HG03045 (cell line): ENCODE measurements around the gene AUP1.
A peak's percentile ranks its signal among the peaks of the same experiment; 100 is the strongest.
"Not testable (repeated sequence)": the region's sequence is repeated elsewhere in the genome, so short reads cannot be mapped to it uniquely, and the experiment has no call there.

Experiments
- ATAC-seq: cut with Tn5 transposase; IDR thresholded peaks from one replicate; pipeline ENCODE4 v1.9.1; 2021; ENCODE audit warnings: mild to moderate bottlenecking, moderate library complexity; ENCODE audit not compliant: unreplicated experiment

AUP1 gene

DNA sequence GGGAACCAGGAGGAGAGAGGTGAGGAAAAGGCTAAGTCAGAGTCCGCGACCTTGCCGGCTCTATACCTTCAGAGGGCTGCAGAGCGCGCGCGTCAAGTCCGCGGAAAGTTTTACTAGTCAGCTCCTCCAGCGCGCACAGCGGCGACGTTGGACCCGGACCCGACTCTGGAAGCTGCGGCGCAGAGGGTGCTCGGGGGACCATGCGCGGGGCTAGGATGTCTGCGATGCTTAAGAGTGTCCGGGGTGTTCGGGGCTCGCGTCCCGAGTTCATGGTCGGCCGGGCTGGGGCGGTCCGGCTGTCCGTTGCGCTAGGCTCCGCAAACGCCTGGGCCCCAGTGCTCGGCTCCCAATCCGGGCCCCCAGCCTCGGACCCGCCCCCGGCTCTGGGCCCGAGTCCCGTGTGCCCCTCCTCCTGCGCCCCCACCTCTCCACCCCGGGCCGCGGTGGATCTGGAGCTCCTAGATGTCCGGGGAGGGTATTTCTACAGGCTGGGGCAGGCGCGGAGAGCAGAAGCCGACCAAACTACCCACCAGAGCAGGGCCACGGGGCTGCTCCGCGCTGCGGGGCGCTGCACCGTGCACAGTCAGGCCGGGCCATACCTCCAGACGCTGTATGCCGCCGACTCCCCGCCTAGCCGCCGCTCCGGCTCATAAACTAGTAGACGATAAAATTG, 30.1 kb downstream of the AUP1 start, which contains the start of gene LBX2:
LBX2 (minus strand) TSS at position 337 of the 673 bp plus-strand sequence; CDS start at position 271, 66 bp downstream.
- no peak for ATAC-seq

DNA sequence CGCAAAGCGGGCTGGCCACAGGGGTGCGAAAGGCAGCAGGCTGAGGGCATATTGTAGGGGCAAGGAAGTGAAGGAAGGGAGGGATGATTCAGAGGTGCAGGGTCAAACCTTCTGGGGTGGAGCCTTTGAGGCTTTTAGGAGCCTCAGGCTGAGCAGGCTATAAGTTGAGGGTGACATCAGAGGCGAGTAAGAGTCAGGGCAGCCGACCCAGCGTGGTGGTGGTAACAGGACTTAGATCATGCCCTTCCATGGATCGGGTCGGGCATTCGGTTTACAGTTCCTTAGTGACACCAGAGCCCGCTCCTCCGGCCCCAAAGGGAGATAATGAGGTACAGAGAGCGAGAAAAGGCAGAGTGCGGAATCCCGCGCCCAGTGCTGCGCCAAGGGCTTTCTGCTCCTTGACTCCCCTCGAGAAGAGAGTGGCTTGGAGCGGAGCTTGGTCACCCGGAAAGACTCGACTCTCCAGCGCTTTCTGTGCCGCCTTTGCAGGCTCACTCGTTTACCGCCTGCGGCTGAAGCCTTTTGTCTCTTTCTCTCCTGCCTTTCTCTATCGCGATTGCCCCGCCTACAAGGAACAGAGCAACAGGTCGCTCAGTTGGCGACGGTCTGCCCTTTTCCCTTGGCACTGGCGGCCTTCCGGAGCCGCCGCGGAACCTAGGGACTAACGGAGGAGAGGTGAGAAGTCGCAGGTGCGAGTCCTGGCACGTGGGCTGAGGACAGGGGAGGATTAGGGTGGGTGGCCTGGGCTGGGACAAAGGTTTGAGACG, 30.8 kb downstream of the AUP1 start:
- ATAC-seq, result no peak

DNA sequence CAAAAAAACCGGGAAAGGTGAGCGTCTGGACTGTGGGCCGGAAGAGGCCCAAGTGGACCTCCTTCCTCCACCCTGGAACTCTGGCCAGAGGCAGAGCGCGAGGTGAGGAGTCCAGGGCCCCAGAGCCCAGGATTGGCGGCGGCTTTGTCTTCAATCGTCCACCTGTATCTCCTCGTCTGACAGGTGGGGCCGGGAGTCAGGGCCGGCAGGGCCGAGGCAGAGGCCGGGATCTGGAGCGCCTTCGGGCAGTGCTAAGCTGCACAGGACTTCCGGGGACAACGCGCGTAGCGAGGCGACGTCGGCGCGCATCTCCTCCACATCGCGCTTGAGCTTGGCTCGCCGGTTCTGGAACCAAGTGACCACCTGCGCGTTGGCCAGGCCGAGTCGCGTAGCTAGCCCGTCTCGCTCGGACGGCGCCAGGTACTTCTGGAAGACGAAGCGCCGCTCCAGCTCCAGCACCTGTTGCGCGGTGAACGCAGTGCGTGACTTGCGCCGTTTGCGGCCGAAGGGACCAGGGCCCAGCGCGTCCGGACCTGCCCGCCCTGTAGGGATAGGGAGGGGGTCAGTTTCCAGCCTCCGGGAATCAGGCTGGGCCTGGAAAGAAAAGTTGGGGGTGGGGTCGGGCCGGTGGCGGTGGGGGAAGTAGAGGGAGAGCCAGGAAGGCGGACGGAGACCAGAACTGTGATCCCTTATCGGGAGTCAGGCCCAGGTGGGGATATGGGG, 31.6 kb downstream of the AUP1 start:
- ATAC-seq, result no peak

DNA sequence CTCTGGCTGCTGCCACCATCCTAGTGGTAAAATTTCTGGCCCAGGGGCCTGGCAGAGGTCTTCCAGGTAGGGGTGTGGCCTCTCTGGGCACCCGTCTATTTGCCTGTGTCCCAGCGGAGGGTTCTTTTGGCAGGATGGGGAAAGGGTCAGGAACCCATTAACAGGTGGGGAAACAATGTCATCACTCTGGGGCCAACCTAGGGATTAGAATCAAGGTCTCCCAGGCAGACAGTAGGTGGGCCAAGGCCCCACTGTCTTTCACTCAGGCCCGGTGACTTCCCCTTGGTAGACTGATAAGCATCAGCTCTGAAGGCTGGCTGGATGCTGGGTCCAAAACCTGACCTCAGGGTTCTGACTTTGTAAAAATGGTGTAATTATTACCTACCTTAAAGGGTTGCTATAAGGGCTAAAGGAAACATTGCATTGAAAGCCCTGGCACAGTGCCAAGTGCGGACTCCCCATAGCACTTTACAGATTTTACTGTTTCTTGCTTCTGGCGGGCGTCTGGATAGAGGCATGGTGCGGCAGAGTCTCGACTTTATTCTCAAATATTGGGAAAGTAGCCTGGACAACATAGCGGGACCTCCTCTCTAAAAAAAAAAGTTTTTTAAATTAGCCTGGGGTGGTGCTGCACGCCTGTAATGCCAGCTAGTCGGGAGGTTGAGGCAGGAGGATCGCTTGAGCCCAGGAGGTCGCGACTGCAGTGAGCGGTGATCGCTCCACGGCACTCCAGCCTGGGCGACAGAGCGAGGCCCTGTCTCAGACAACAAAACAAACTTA, 32.3 kb downstream of the AUP1 start:
- ATAC-seq, result no peak

DNA sequence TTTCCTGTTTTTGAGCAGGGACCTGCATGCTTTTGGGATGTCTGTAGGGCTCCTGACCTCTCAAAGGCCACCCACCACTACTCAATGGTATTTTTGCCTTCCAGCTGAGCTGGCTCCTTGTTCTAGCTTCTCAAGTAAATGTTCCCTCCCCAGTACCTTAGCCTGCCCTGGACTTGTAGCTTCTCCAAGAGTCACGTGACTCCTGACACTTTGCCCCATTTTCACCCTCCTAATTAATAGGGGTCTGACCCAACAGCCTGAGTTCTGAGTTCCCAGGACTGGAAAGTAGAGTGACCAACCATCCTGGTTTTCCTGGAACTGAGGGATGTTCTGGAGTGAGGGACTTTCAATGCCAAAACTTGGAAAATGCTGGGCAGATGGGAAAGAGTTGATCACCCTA, 34.1 kb downstream of the AUP1 start:
- no peak for ATAC-seq

DNA sequence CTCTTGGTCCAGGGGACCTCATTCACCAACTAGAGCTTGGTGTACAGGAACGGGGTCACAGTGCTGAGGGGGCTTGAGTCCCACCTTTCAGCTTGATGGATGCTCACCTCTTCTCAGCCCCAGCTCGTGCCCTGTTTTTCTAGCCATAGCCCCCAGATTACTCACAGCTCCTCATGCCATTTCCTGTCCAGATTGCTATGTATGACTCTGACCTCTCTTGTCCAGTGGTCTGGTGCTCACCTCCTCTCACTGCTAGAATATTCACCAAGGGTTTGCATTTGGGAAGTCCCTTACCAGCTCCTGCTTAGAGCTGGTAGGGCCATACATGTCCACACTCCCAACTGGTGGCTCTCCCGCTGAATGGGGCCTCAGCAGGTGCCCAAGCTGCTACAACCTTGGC, 36.0 kb downstream of the AUP1 start:
- no peak for ATAC-seq

DNA sequence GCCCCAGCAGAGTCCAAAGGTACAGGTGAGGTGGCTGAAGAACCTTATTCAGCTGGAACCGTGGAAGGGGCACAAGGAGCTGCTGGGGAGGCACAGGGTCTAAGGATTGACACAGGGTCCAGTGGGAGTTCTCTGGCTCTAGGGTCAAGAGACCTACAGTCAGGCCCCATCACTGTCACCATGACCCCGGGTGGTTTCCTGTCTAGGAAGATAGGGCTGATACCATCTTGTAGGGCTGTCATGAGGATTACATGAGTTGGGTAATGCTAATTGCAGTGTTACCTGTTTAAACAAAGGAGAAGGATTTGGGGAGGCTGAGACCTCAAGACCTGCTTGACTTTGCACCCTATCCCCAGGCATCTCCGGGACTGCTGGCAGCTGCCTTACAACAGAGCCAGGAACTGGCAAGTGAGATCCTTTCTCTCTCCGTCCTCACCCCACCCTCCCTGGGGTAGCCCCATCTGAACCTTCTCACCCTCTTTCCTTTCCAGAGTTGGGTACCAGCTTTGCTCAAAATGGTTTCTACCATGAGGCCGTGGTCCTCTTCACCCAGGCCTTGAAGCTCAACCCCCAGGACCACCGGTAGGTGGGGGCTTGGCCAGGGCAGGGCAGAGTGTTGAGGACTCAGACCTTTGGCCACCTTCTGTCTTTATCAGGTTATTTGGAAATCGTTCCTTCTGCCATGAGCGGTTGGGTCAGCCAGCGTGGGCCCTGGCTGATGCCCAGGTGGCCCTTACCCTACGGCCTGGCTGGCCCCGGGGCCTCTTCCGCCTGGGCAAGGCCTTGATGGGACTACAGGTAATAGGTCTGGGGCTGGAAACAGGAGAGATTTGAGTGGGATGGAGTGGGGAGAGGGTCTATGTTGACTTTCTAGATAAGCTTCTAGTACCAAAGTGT, 37.6 kb downstream of the AUP1 start:
- ATAC-seq, result no peak

DNA sequence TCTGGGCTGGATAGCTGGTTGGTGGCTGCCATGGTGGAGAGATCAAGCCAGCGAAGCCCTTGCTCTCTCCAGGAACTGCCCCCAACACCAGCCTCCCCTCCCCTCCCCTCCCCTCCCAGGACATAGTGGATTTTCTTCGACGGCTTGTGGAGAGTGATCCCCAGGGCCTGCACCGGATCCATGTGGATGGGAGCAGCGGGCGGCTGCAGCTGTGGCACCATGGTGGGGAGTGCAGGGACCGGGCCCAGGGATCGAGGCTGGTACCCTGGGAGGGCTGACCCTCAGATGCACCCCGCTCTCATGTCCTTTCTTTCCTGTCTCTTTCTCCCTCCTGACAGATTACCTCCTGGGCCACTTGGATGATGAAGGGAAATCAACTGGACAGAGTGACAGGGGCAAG, 39.6 kb downstream of the AUP1 start:
- ATAC-seq, result no peak

DNA sequence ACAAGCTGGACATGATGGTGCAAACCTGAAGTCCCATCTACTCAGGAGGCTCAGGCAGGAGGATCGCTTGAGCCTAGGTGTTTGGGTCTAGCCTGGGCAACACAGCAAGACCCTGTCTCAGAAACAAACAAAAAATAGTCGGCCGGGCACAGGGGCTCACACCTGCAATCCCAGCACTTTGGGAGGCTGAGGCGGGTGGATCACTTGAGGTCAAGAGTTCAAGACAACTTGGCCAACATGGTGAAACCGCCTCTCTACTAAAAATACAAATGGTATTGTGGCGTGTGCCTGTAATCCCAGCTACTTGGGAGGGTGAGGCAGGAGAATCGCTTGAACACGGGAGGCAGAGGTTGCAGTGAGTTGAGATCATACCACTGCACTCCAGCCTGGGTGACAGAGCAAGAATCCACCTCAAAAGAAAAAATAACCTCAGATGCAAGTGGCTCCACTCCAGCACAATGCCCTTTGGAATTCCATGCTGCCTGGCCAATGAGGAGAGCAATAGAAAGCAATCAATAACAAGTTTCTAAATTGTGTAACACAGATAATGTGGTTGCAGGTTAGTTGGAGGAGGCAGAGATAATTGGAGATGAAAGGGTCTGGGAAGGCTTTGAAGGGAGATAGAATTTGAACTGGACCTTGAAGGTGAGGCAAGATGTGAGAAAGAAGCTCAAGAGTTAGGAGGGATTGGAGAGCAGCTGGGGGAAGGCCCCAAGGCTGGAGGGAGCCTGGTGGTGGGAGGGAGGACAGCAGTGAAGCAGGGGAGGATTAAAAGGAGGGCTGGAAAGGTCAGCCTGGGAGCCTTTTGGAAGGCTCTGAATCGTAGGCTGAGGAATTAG, 40.6 kb downstream of the AUP1 start:
- no peak for ATAC-seq

DNA sequence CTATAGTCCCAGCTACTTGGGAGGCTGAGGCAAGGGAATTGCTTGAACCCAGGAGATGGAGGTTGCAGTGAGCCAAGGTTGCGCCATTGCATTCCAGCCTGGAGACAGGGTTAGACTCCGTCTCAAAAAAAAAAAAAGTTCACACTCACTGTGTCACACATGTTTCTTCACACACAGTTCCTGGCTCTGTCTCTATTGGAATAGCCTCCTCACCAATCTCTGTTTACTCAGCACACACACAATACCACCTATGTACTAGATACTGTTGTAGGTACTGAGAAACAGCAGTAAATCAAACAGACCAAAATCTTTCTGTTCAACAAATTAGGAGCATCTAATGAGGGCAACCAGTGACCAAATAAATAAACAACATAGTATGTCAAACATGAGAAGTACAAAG, 43.4 kb downstream of the AUP1 start:
- ATAC-seq, result no peak

DNA sequence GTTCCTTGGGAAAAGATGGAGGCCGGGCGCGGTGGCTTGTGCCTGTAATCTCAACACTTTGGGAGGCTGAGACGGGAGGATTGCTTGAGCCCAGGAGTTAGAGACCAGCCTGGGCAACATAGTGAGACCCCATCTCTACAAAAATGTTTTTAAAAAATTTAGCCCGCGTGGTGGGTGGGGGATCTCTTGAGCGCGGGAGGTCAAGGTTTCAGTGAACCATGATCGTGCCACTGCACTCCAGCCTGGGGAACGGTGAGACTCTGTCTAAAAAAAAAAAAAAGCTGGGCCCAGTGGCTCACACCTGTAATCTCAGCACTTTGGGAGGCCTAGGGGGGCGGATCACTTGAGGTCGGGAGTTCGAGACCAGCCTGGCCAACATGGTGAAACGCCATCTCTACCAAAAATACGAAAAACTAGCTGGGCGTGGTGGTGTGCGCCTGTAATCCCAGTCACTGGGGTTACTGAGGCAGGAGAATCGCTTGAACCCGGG, 45.8 kb downstream of the AUP1 start:
- ATAC-seq, result not testable (repeated sequence)

DNA sequence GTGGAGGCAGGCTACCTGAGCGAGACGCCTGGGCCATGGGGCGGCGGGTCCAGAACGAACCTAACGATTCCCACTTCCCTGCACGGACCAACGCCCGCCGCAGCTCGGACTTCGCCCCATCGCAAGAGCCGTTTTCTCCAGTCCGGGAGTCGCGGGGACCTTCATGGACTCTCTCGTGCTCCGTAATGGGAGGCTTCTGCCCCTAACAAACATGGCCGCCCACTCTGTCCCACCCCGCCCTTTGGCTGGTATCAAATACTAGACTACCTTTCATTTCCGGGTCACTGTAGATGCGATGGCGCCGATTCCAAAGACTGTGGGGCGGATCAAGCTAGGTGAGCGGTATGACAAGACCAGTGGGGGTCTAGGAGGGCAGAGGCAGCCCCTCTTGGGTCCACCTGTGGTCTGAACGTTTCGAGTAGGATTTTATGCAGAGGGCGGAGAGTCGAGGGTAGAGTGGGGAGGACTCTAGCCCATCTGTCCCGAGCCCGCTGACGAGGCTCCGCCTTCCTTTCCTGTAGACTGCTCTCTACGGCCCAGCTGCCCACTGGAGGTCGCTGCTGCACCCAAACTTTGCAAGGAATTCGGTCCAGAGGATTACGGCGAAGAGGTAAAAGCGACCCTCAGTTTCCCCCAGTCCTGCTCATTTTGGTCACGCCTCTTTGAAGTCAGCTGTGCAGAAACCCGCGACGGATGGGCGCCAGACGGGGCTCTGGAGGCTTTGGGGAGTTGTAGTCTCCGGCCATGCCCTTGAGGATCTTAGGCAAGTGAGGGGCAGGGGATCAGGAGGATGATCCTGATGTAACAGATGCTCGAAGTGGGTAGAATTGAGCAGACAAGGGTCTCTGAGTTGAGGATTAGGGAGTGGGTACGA, 46.5 kb downstream of the AUP1 start, which contains the start of the genes CCDC142 and TTC31:
CCDC142 (minus strand) TSS at position 198 of the 874 bp plus-strand sequence; CDS start at position 37, 161 bp downstream.
TTC31 (plus strand) TSS at position 281 of the 874 bp plus-strand sequence; CDS start at position 296, 15 bp downstream.
- peak; percentile 89 for ATAC-seq

DNA sequence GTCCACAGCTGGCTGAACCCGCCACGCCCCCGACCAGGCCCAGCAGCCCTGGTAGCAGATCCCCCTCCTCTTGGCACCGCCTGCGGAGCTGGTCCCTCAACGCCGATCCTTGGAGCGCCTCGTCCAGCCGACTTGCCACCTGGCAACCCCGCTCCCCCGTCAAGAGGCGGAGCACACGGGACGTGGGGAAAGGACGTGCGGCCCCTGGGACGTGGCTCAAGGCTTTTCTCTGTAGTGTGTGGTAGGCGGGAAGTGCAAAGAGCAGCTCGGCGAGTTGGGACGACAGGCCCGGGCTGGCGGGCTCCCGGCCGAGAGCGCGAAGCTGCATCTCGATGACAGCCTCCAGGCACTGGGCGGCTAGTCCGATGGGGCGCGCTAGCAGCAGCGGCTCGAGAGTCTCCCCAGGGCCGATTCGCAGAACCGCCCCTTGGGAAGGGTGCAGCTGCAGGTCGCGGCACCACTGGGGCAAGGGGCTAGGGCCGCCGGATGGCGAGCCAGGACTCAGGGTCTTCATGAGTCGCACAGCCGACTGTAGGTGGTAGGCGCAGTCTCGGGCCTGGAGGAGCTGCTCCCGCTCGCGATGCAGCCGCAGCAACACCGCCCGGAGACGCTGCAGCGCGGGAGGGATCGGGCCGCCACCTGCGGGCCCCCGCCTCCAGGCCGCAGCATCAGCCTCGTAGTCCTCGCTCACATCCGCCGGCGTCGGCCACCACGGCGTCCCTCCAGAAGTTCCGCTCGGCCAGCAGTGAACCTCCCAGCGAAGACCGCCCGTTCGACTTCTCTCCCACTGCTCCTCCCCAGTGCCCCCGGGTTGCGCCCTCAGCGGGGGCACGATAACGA, 47.3 kb downstream of the AUP1 start:
- peak; percentile 38 for ATAC-seq

DNA sequence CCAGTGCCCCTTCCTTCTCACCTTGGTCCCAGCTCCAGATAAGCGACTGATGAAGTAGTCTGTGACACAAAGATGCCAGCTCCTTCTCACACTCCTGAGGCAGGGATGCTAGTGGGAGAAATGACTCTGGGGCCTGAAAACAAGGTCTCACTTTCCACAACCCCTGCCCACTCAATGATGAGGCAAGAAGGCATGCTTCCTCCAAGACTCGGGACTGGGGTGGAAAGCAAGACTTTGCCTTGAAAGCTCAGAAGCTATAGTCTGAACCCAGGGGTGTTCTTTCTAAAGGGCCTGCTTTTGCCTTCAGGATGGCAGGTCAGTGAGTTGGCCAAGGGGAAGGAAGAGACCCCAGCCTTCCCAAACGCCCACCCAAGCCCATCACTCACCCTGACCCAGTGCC, 48.1 kb downstream of the AUP1 start:
- no peak for ATAC-seq
